Calu3 (cell line): ENCODE results near the gene APOL1. TPM values are rescaled to one million over a fixed set of nuclear protein-coding genes. Genes with fewer than 3 reads are reported as not detected.
"Not testable (repeated sequence)": the region's sequence is repeated elsewhere in the genome, so short reads cannot be mapped to it uniquely, and the experiment has no call there.

Experiments used
- BruUV-seq: library from RNA; stranded (reverse); fragments of 400-500 nt; replicated peaks from 2 replicates; lab custom pipeline; 2021; lab: Mats Ljungman, UMichigan
- CTCF ChIA-PET: fragments of 300-600 bp; sonication (Branson Sonifier 250); formaldehyde crosslinking; loops from one replicate; lab custom pipeline; 2022; ENCODE audit warnings: antibody characterized with exemption; lab: Charles Lee
- DNase-seq: peaks from one replicate; pipeline ENCODE4 v3.0.0; 2022
- H3K27ac Mint-ChIP-seq: one replicate; pipeline ENCODE4 v1.8.0; 2022; ENCODE audit warnings: mixed read lengths; ENCODE audit not compliant: unreplicated experiment
- H3K27me3 Mint-ChIP-seq: one replicate; pipeline ENCODE4 v1.8.0; 2022; ENCODE audit warnings: mixed read lengths; ENCODE audit not compliant: unreplicated experiment
- H3K36me3 Mint-ChIP-seq: one replicate; pipeline ENCODE4 v1.8.0; 2022; ENCODE audit warnings: mild to moderate bottlenecking, moderate library complexity, mixed read lengths; ENCODE audit not compliant: insufficient read depth, unreplicated experiment
- H3K4me1 Mint-ChIP-seq: one replicate; pipeline ENCODE4 v1.8.0; 2022; ENCODE audit warnings: mild to moderate bottlenecking, low read depth, mixed read lengths; ENCODE audit not compliant: unreplicated experiment
- H3K4me3 Mint-ChIP-seq: one replicate; pipeline ENCODE4 v1.8.0; 2022; ENCODE audit warnings: mild to moderate bottlenecking, low read depth, moderate library complexity, mixed read lengths; ENCODE audit not compliant: unreplicated experiment
- H3K9me3 Mint-ChIP-seq: one replicate; pipeline ENCODE4 v1.8.0; 2022; ENCODE audit warnings: low read depth, mixed read lengths; ENCODE audit not compliant: unreplicated experiment
- intact Hi-C: fragments of 100-400 bp; cut with micrococcal nuclease; formaldehyde crosslinking; loops from one replicate; pipeline ENCODE4 v1.10.0; 2022; ENCODE audit not compliant: unreplicated experiment
- total RNA-seq: library from RNA; stranded (reverse); gene quantifications from 2 replicates; pipeline ENCODE4 v1.2.3, GENCODE V29; 2022
- TF ChIP-seq, protein P1 (sequence below): fragments of 200-600 bp; IDR thresholded peaks from one replicate; pipeline ENCODE4 v1.8.0; 2022; ENCODE audit warnings: antibody characterized with exemption; ENCODE audit not compliant: unreplicated experiment

APOL1 gene
- total RNA-seq, 1 experiment from 2014 or later, result 313 TPM

DNA sequence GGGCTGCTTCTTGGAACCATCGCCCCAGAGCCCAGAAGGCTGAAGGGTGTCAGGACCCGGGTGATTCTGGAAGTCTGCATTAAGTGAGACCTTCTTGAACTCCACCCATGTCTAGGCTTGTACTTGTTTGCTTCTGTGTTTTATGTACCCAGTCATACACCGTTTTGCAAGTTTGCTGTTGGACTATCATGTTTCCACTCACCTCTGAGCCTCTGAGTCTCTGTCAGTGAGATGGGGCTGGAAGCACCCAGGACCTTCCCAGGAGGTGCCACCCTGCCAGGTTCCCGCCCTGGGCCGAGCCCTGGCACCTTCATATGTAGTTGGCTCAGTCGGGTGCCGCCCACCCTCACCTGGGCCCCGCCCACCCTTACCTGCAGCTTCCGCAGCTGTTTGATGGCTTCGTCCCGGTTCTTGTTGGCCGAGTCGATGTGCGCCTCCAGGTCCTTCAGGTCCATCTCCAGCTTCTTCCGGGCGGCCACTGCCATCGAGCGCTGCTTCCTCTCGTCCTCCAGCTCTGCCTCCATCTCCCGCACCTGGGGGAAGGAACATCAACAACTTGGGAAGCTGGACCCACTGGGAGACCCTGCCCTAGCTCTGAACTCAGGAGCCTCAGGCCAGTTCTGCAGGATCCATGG is 35.1 kb downstream of the APOL1 start:
- Mint-ChIP-seq H3K36me3 (peaks cover 85% of the 10 kb centered on the region), H3K9me3 (no peaks in the 10 kb centered on the region), H3K27me3 (no peaks in the 10 kb centered on the region), H3K4me3 (no peak overlapping the region), H3K4me1 (peaks cover 5% of the 10 kb centered on the region), H3K27ac (no peak overlapping the region)
- no TSS peak for BruUV-seq
- TF ChIP-seq, protein P1, sequence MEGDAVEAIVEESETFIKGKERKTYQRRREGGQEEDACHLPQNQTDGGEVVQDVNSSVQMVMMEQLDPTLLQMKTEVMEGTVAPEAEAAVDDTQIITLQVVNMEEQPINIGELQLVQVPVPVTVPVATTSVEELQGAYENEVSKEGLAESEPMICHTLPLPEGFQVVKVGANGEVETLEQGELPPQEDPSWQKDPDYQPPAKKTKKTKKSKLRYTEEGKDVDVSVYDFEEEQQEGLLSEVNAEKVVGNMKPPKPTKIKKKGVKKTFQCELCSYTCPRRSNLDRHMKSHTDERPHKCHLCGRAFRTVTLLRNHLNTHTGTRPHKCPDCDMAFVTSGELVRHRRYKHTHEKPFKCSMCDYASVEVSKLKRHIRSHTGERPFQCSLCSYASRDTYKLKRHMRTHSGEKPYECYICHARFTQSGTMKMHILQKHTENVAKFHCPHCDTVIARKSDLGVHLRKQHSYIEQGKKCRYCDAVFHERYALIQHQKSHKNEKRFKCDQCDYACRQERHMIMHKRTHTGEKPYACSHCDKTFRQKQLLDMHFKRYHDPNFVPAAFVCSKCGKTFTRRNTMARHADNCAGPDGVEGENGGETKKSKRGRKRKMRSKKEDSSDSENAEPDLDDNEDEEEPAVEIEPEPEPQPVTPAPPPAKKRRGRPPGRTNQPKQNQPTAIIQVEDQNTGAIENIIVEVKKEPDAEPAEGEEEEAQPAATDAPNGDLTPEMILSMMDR, result no peak
- intact Hi-C loops, result no loop called here
- no peak for DNase-seq
- CTCF ChIA-PET, result interaction anchor here (0.6 kb wide), 1 partner anchor 126 kb away, joined by 3 read pairs; no protein-coding TSS in a partner anchor

DNA sequence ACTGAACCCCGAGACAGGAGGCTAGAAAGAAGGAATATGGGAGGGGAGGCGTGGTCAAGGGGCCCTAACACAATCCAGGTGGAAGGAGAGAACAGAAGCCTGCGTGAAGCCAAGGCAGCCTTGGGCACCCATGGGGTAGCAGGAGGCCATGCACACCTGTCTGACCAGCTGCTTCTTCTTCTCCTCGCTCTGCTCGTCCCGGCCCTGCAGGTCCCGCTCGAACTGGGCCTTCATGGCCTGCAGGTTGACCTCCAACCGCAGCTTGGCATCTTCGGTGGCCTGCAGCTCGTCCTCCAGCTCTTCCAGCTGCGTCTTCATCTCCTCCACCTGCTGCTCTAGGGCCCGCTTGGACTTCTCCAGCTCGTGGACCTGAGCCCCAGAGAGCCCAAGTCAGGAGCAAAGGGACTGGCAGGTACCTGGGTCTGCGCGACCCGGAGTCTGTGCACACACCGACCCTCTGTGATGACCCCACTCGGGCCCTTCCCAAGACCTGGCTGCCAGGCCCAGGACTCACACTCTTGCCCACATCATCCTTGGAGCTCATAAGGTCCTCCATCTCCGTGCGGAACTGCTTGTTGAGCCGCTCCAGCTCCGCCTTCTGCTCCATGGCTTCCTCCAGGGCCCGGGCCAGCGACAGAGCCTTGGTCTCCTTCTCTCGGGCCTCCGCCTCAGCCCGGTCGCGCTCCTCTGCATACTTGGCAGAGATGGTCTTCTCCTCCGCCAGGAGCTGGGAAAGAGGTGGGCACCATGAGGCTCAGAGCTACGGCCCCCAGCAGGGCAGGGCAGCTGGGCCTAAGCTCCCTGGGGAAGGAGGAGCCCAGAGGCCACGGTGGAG is 35.9 kb downstream of the APOL1 start:
- Mint-ChIP-seq H3K27ac (no peak overlapping the region), H3K4me3 (no peak overlapping the region), H3K4me1 (peaks cover 5% of the 10 kb centered on the region), H3K36me3 (peaks cover 85% of the 10 kb centered on the region), H3K9me3 (no peaks in the 10 kb centered on the region), H3K27me3 (no peaks in the 10 kb centered on the region)
- DNase-seq, result no peak
- intact Hi-C loops, result no loop called here
- CTCF ChIA-PET, result no interaction called here
- TF ChIP-seq, protein P1, result no peak
- BruUV-seq, result TSS peak; percentile 95

GRCh38 chr22:36289406-36289870 is 36.5 kb downstream of the APOL1 start:
- Mint-ChIP-seq H3K9me3 (no peaks in the 10 kb centered on the region), H3K27ac (no peak overlapping the region), H3K4me1 (peaks cover 5% of the 10 kb centered on the region), H3K4me3 (no peak overlapping the region), H3K27me3 (no peaks in the 10 kb centered on the region), H3K36me3 (peaks cover 85% of the 10 kb centered on the region)
- intact Hi-C loops, result no loop called here
- DNase-seq, result no peak
- CTCF ChIA-PET, result no interaction called here
- TF ChIP-seq, protein P1, result no peak
- BruUV-seq, result no TSS peak

GRCh38 chr22:36289948-36290371 is 37.0 kb downstream of the APOL1 start:
- intact Hi-C loops, DNase-seq, BruUV-seq, H3K4me1 Mint-ChIP-seq, H3K4me3 Mint-ChIP-seq, CTCF ChIA-PET, H3K27me3 Mint-ChIP-seq, H3K27ac Mint-ChIP-seq, H3K9me3 Mint-ChIP-seq: not testable (repeated sequence)
- H3K36me3 Mint-ChIP-seq, result peaks cover 88% of the 10 kb centered on the region

DNA sequence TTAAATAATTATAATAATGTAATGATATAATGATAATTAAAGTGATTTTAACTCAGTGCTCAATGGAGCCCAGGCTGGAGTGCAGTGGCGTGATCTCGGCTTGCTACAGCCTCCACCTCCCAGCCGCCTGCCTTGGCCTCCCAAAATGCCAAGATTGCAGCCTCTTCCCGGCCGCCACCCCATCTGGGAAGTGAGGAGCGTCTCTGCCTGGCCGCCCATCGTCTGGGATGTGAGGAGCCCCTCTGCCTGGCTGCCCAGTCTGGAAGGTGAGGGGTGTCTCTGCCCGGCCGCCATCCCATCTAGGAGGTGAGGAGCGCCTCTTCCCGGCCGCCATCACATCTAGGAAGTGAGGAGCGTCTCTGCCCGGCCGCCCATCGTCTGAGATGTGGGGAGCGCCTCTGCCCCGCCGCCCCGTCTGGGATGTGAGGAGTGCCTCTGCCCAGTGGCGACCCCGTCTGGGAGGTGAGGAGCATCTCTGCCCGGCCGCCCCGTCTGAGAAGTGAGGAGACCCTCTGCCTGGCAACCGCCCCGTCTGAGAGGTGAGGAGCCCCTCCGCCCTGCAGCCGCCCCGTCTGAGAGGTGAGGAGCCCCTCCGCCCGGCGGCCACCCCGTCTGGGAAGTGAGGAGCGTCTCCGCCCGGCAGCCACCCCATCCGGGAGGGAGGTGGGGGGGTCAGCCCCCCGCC is 37.6 kb downstream of the APOL1 start:
- BruUV-seq, CTCF ChIA-PET, H3K4me1 Mint-ChIP-seq, H3K27me3 Mint-ChIP-seq, intact Hi-C loops, H3K4me3 Mint-ChIP-seq, DNase-seq, H3K9me3 Mint-ChIP-seq, H3K27ac Mint-ChIP-seq: not testable (repeated sequence)
- H3K36me3 Mint-ChIP-seq, result peaks cover 90% of the 10 kb centered on the region
